ENCODE results near the gene WDR27. TPM values are rescaled to one million over a fixed set of nuclear protein-coding genes. Genes with fewer than 3 reads are reported as not detected.

WDR27 gene
- total RNA-seq (2014; rRNA removed; shearing (Covaris generic); ENCODE audit: low replicate concordance) = 7.8 and 8.4 TPM in 2 replicates

GRCh38 chr6:169701954-169702839 is at the start of gene WDR27, which contains the start of gene C6orf120:
TSS of gene WDR27 (minus strand) at chr6:169702029. CDS start at chr6:169689005, 13,024 bp downstream.
TSS of gene C6orf120 (plus strand) at chr6:169702126. CDS start at chr6:169702460, 334 bp downstream.
- peak; percentile 93 for DNase-seq (ENCODE audit: low read depth)
- in situ Hi-C loops (cut with HindIII; ENCODE audit: low pct_unique_long_range_greater_than_20kb, low sequenced_read_pairs) = no loop called here

GRCh38 chr6:169746556-169746955 is 44.7 kb upstream of the WDR27 start:
- peak; percentile 22 for DNase-seq (ENCODE audit: low read depth)
- in situ Hi-C loops (cut with HindIII; ENCODE audit: low pct_unique_long_range_greater_than_20kb, low sequenced_read_pairs) = no loop called here

GRCh38 chr6:169745405-169745804 is 43.6 kb upstream of the WDR27 start:
- in situ Hi-C loops (cut with HindIII; ENCODE audit: low pct_unique_long_range_greater_than_20kb, low sequenced_read_pairs) = no loop called here
- DNase-seq (ENCODE audit: low read depth) = no peak

- in situ Hi-C loops (cut with HindIII; ENCODE audit: low pct_unique_long_range_greater_than_20kb, low sequenced_read_pairs) = no loop called here
- DNase-seq (ENCODE audit: low read depth) = no peak
Measured at GRCh38 chr6:169741344-169741743, 39.5 kb upstream of the WDR27 start.

- DNase-seq (ENCODE audit: low read depth) = no peak
- in situ Hi-C loops (cut with HindIII; ENCODE audit: low pct_unique_long_range_greater_than_20kb, low sequenced_read_pairs) = no loop called here
Measured at GRCh38 chr6:169738976-169739529, 37.2 kb upstream of the WDR27 start.

- no peak for DNase-seq (ENCODE audit: low read depth)
- in situ Hi-C loops (cut with HindIII; ENCODE audit: low pct_unique_long_range_greater_than_20kb, low sequenced_read_pairs) = no loop called here
Measured at GRCh38 chr6:169738204-169738975, 36.6 kb upstream of the WDR27 start.

GRCh38 chr6:169729961-169730360 is 28.1 kb upstream of the WDR27 start:
- in situ Hi-C loops (cut with HindIII; ENCODE audit: low pct_unique_long_range_greater_than_20kb, low sequenced_read_pairs) = no loop called here

GRCh38 chr6:169726963-169727362 is 25.1 kb upstream of the WDR27 start:
- in situ Hi-C loops (cut with HindIII; ENCODE audit: low pct_unique_long_range_greater_than_20kb, low sequenced_read_pairs) = no loop called here
- no peak for DNase-seq (ENCODE audit: low read depth)

More at GRCh38 chr6:169729961-169730360, 28.1 kb upstream of the WDR27 start:
- no peak for DNase-seq (ENCODE audit: low read depth)

- no peak for DNase-seq (ENCODE audit: low read depth)
- in situ Hi-C loops (cut with HindIII; ENCODE audit: low pct_unique_long_range_greater_than_20kb, low sequenced_read_pairs) = no loop called here
Measured at GRCh38 chr6:169726049-169726400, 24.2 kb upstream of the WDR27 start.

GRCh38 chr6:169725125-169726048 is 23.6 kb upstream of the WDR27 start:
- DNase-seq (ENCODE audit: low read depth) = peak; percentile 64
- in situ Hi-C loops (cut with HindIII; ENCODE audit: low pct_unique_long_range_greater_than_20kb, low sequenced_read_pairs) = no loop called here

GRCh38 chr6:169724494-169725124 is 22.8 kb upstream of the WDR27 start, which contains the start of gene PHF10:
TSS of gene PHF10 (minus strand) at chr6:169724500. CDS start at chr6:169723931, 569 bp downstream.
- in situ Hi-C loops (cut with HindIII; ENCODE audit: low pct_unique_long_range_greater_than_20kb, low sequenced_read_pairs) = no loop called here
- DNase-seq (ENCODE audit: low read depth) = peak; percentile 70

GRCh38 chr6:169723991-169724493 is 22.2 kb upstream of the WDR27 start:
- DNase-seq (ENCODE audit: low read depth) = peak; percentile 31
- in situ Hi-C loops (cut with HindIII; ENCODE audit: low pct_unique_long_range_greater_than_20kb, low sequenced_read_pairs) = no loop called here

- DNase-seq (ENCODE audit: low read depth) = peak; percentile 65
- in situ Hi-C loops (cut with HindIII; ENCODE audit: low pct_unique_long_range_greater_than_20kb, low sequenced_read_pairs) = no loop called here
Measured at GRCh38 chr6:169723200-169723909, 21.5 kb upstream of the WDR27 start.

GRCh38 chr6:169722362-169723199 is 20.8 kb upstream of the WDR27 start:
- peak; percentile 64 for DNase-seq (ENCODE audit: low read depth)

GRCh38 chr6:169720207-169720855 is 18.5 kb upstream of the WDR27 start:
- in situ Hi-C loops (cut with HindIII; ENCODE audit: low pct_unique_long_range_greater_than_20kb, low sequenced_read_pairs) = no loop called here
- no peak for DNase-seq (ENCODE audit: low read depth)

More at GRCh38 chr6:169722362-169723199, 20.8 kb upstream of the WDR27 start:
- in situ Hi-C loops (cut with HindIII; ENCODE audit: low pct_unique_long_range_greater_than_20kb, low sequenced_read_pairs) = no loop called here

Data from Caki2 (cell line).